HepG2 (cell line): Measurements from ENCODE around the gene RAPSN. TPM values are rescaled to one million over a fixed set of nuclear protein-coding genes. Genes with fewer than 3 reads are reported as not detected.

ENCODE experiments used
- ADNP ChIP-seq: sonication (generic); formaldehyde crosslinking; IDR thresholded peaks from 2 replicates; pipeline ENCODE4 v1.4.0; 2020; ENCODE audit warnings: missing genetic modification reagents
- ARID4A ChIP-seq: sonication (generic); formaldehyde crosslinking; IDR thresholded peaks from 2 replicates; pipeline ENCODE4 v1.5.0; 2020; ENCODE audit warnings: mild to moderate bottlenecking, missing genetic modification reagents, borderline replicate concordance
- CBFB ChIP-seq: sonication (generic); formaldehyde crosslinking; IDR thresholded peaks from 2 replicates; pipeline ENCODE4 v1.4.0; 2020; ENCODE audit warnings: missing genetic modification reagents
- CENPT ChIP-seq: sonication (generic); formaldehyde crosslinking; IDR thresholded peaks from 2 replicates; pipeline ENCODE4 v1.8.0; 2022; ENCODE audit warnings: low read depth, mild to moderate bottlenecking, moderate library complexity, missing genetic modification reagents
- ERF ChIP-seq: IDR thresholded peaks from 2 replicates; pipeline ENCODE4 v1.6.1; 2018; ENCODE audit warnings: missing biosample characterization, missing genetic modification reagents
- ESRRA ChIP-seq: sonication (generic); formaldehyde crosslinking; IDR thresholded peaks from 2 replicates; pipeline ENCODE4 v1.5.1; 2020; ENCODE audit warnings: mild to moderate bottlenecking, low read depth, missing genetic modification reagents
- FOSL1 ChIP-seq: sonication (generic); formaldehyde crosslinking; IDR thresholded peaks from 2 replicates; pipeline ENCODE4 v1.9.0; 2021; ENCODE audit warnings: missing genetic modification reagents, borderline replicate concordance
- FOXA3 ChIP-seq: IDR thresholded peaks from 2 replicates; pipeline ENCODE4 v1.6.1; 2016; ENCODE audit warnings: missing genetic modification reagents, missing compliant biosample characterization
- FOXJ3 ChIP-seq: sonication (generic); formaldehyde crosslinking; IDR thresholded peaks from 2 replicates; pipeline ENCODE4 v1.4.0; 2020; ENCODE audit warnings: missing genetic modification reagents, mild to moderate bottlenecking, borderline replicate concordance
- MEF2D ChIP-seq: sonication (generic); formaldehyde crosslinking; IDR thresholded peaks from 2 replicates; pipeline ENCODE4 v1.5.1; 2020; ENCODE audit warnings: mild to moderate bottlenecking, missing genetic modification reagents
- MXI1 ChIP-seq: IDR thresholded peaks from 3 replicates; pipeline ENCODE4 v1.6.1; 2012; ENCODE audit warnings: low read depth, low read length, inconsistent platforms, borderline replicate concordance
- MYC ChIP-seq: sonication (generic); formaldehyde crosslinking; IDR thresholded peaks from 2 replicates; pipeline ENCODE4 v1.9.0; 2021; ENCODE audit warnings: missing genetic modification reagents, borderline replicate concordance
- NR2F1 ChIP-seq, 2 experiments: fragments of 450-650 bp in 1 of 2; formaldehyde crosslinking in 1 of 2; IDR thresholded peaks; 2 replicates each; pipeline versions ENCODE4 v1.5.0 to v1.6.1; 2016 to 2020; ENCODE audit warnings: mild to moderate bottlenecking in 1 of 2, missing compliant biosample characterization in 1 of 2, missing genetic modification reagents in 1 of 2, moderate library complexity in 1 of 2
- PAWR ChIP-seq: sonication (generic); formaldehyde crosslinking; IDR thresholded peaks from 2 replicates; pipeline ENCODE4 v1.4.0; 2020; ENCODE audit warnings: missing genetic modification reagents, mild to moderate bottlenecking, borderline replicate concordance
- POLR2G ChIP-seq: fragments of 200-400 bp; formaldehyde crosslinking; IDR thresholded peaks from 2 replicates; pipeline ENCODE4 v1.6.1; 2018; ENCODE audit warnings: mild to moderate bottlenecking, low read depth, low read length, moderate library complexity
- RFXAP ChIP-seq: sonication (generic); formaldehyde crosslinking; IDR thresholded peaks from 2 replicates; pipeline ENCODE4 v1.4.0; 2020; ENCODE audit warnings: missing genetic modification reagents, borderline replicate concordance
- SATB2 ChIP-seq: sonication (generic); formaldehyde crosslinking; IDR thresholded peaks from 2 replicates; pipeline ENCODE4 v1.5.0; 2020; ENCODE audit warnings: missing genetic modification reagents
- SIX4 ChIP-seq: sonication (generic); formaldehyde crosslinking; IDR thresholded peaks from 2 replicates; pipeline ENCODE4 v1.4.0; 2020; ENCODE audit warnings: missing genetic modification reagents
- SMAD1 ChIP-seq: sonication (generic); formaldehyde crosslinking; IDR thresholded peaks from 2 replicates; pipeline ENCODE4 v1.4.0; 2020; ENCODE audit warnings: missing genetic modification reagents, low read depth, mild to moderate bottlenecking, borderline replicate concordance
- UBTF ChIP-seq: sonication (generic); formaldehyde crosslinking; IDR thresholded peaks from 2 replicates; pipeline ENCODE4 v1.4.0; 2020; ENCODE audit warnings: mild to moderate bottlenecking, missing genetic modification reagents
- ZFY ChIP-seq: sonication (generic); formaldehyde crosslinking; IDR thresholded peaks from 2 replicates; pipeline ENCODE4 v1.4.0; 2020; ENCODE audit warnings: missing genetic modification reagents
- ZNF160 ChIP-seq: sonication (generic); formaldehyde crosslinking; IDR thresholded peaks from 2 replicates; pipeline ENCODE4 v1.8.0; 2022; ENCODE audit warnings: mild to moderate bottlenecking, inconsistent platforms, missing genetic modification reagents
- ZNF598 ChIP-seq: sonication (generic); formaldehyde crosslinking; IDR thresholded peaks from 2 replicates; pipeline ENCODE4 v1.5.1; 2020; ENCODE audit warnings: mild to moderate bottlenecking, missing genetic modification reagents, borderline replicate concordance
- ZNF737 ChIP-seq: sonication (generic); formaldehyde crosslinking; IDR thresholded peaks from 2 replicates; pipeline ENCODE4 v1.5.0; 2020; ENCODE audit warnings: missing genetic modification reagents, mild to moderate bottlenecking, borderline replicate concordance
- ZNF780A ChIP-seq: sonication (generic); formaldehyde crosslinking; IDR thresholded peaks from 2 replicates; pipeline ENCODE4 v1.8.0; 2022; ENCODE audit warnings: mild to moderate bottlenecking, missing genetic modification reagents, moderate library complexity
- ZSCAN20 ChIP-seq: sonication (generic); formaldehyde crosslinking; IDR thresholded peaks from 2 replicates; pipeline ENCODE4 v1.4.0; 2020; ENCODE audit warnings: missing genetic modification reagents, mild to moderate bottlenecking, borderline replicate concordance
- polyA plus RNA-seq, 8 experiments: library from polyadenylated mRNA; depleted of rRNA in 3 of 8; stranded (reverse) in 7 of 8; unstranded in 1 of 8; fragments of >200 nt; fragmentation: Illumina TruSeq in 4 of 8; extraction: Trizol in 4 of 8; gene quantifications; 2 replicates each; pipeline versions ENCODE4 v1.2.1 to v1.2.3, GENCODE V29; 2011 to 2016; ENCODE audit warnings: low read depth in 4 of 8, missing spikeins in 1 of 8, mixed read lengths in 1 of 8; ENCODE audit not compliant: insufficient read depth in 1 of 8
- total RNA-seq, 5 experiments: library from RNA; depleted of rRNA; stranded (reverse); fragments of >200 nt; fragmentation: Illumina TruSeq; extraction: Trizol; gene quantifications; 2 replicates each; pipeline ENCODE4 v1.2.3, GENCODE V29; 2016; ENCODE audit warnings: low read depth in 1 of 5

RAPSN gene
- total and polyA plus RNA-seq, 2 of the 13 experiments (the other 11 are each of a cell fraction or from before 2014, with no cell fraction given), result 0.15 to 1.2 TPM

- TF ChIP-seq MEF2D (CRISPR knock-in tag) (no peak), POLR2G (no peak), RFXAP (CRISPR knock-in tag) (no peak), SATB2 (no peak), SIX4 (CRISPR knock-in tag) (no peak), ZFY (peak; percentile 52; the same call in 1 of the 2 replicates), FOXJ3 (CRISPR knock-in tag) (0 out of 2 replicates have a peak, but pooled peaks have one; percentile 31), ESRRA (0 out of 2 replicates have a peak, but pooled peaks have one; percentile 65), FOSL1 (no peak), CBFB (CRISPR knock-in tag) (no peak), ARID4A (CRISPR knock-in tag) (peak; percentile 33; the same call in 1 of the 2 replicates), ZNF737 (CRISPR knock-in tag) (no peak), FOXA3 (CRISPR knock-in tag) (peak; percentile 71), CENPT (no peak), ERF (CRISPR knock-in tag) (no peak), ADNP (peak; percentile 33; the same call in 1 of the 2 replicates), MYC (CRISPR knock-in tag) (no peak; the same call in 1 of the 2 replicates), ZNF598 (CRISPR knock-in tag) (no peak), MXI1 (peak; percentile 21; the same call in 1 of the 3 replicates), SMAD1 (CRISPR knock-in tag) (no peak), UBTF (CRISPR knock-in tag) (peak; percentile 43; the same call in 1 of the 2 replicates), ZSCAN20 (no peak), ZNF780A (CRISPR knock-in tag) (no peak), PAWR (CRISPR knock-in tag) (no peak), NR2F1 (CRISPR knock-in tag; IDR thresholded peaks at IDR 0.05) (peak; percentile 81 to 94), ZNF160 (CRISPR knock-in tag) (no peak)
These were observed 13.2 kb downstream of the RAPSN start (continued) for GRCh38 chr11:47435687-47436086.
